ENCODE data around the gene SYCE1.
"Not testable (repeated sequence)": the region's sequence is repeated elsewhere in the genome, so short reads cannot be mapped to it uniquely, and the experiment has no call there.

Gene SYCE1

DNA sequence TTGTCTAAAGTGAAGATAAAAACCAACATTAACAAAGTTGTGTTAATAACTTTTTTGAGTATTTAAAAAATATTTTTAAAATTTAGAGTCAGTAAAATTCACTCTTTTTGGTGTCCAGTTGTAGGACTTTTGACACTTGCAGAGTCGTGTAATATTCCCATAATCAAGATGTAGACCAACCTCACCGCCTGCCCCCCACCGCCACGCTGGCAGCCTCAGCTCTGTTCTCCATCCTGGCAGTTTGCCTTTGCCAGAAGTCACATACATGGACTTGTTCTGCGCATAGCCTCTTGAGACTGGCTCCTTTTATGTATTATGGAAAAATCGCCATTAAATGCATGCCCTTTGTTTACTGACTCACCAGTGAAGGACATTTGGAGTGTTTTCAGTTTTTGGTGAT, 27.3 kb upstream of the SYCE1 start:
- TF ChIP-seq, protein P1, sequence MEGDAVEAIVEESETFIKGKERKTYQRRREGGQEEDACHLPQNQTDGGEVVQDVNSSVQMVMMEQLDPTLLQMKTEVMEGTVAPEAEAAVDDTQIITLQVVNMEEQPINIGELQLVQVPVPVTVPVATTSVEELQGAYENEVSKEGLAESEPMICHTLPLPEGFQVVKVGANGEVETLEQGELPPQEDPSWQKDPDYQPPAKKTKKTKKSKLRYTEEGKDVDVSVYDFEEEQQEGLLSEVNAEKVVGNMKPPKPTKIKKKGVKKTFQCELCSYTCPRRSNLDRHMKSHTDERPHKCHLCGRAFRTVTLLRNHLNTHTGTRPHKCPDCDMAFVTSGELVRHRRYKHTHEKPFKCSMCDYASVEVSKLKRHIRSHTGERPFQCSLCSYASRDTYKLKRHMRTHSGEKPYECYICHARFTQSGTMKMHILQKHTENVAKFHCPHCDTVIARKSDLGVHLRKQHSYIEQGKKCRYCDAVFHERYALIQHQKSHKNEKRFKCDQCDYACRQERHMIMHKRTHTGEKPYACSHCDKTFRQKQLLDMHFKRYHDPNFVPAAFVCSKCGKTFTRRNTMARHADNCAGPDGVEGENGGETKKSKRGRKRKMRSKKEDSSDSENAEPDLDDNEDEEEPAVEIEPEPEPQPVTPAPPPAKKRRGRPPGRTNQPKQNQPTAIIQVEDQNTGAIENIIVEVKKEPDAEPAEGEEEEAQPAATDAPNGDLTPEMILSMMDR (IDR thresholded peaks at IDR 0.05; ENCODE audit: low read depth, low read length) = no peak
- no peak overlapping the region for H3K4me3 ChIP-seq (ENCODE audit: low read depth, low read length)

DNA sequence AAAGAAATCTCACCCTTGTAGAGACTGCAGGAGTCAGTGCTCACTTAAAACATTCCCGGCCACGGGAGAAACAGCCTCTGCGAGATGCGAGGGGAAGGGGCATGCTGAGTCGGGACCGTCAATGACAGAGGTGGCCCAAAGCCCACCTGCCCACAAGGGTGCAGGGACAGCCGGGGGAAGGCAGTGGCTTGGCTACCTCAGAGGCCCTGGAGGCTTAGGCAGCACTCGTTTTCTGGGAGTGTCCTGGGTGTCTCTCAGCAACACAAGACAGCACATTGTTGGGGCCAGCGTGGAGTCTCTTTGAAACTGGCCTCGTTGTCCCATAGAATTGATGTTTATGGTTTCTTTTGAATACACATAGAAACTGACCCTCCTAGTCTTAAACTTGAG, 25.6 kb upstream of the SYCE1 start:
- H3K4me3 ChIP-seq (ENCODE audit: low read depth, low read length) = no peak overlapping the region
- TF ChIP-seq, protein P1 (IDR thresholded peaks at IDR 0.05; ENCODE audit: low read depth, low read length) = no peak

DNA sequence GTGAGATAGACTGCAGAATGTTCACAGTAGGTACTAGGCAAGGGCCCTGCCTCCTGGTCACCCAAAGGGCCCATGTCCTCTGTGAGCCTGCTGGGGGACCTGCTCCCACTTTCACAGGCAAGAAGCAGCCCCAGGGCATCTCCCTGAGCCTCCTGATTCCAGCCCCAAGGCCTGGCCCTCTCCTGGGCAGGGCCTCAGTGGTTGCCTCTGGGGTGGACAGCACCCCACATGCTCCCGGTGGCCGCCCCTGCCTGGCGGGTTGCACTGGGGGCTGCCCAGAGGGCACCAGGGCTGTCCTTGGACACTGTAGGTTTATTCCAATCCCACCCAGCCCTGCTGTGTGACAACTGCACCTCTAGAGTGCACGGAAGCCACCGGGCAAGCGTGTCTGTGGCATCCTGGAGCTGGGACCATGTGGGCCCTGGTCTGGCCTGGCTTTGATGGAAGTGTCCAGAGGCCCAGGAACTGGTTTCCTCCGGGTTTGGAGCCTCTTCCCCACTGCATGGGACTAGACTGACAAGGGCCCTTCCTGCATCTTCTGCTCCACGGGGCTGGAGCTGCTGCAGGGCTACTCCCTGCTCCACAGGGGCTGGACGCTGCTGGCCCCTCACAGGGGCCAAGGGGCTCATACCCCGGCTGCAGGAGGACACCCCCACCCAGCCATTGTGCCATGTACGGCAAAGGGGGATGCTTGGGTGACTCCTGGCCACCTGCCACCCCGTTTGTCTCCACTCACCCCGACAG, 25.0 kb upstream of the SYCE1 start:
- TF ChIP-seq, protein P1 (IDR thresholded peaks at IDR 0.05; ENCODE audit: low read depth, low read length) = no peak
- H3K4me3 ChIP-seq (ENCODE audit: low read depth, low read length) = no peak overlapping the region

DNA sequence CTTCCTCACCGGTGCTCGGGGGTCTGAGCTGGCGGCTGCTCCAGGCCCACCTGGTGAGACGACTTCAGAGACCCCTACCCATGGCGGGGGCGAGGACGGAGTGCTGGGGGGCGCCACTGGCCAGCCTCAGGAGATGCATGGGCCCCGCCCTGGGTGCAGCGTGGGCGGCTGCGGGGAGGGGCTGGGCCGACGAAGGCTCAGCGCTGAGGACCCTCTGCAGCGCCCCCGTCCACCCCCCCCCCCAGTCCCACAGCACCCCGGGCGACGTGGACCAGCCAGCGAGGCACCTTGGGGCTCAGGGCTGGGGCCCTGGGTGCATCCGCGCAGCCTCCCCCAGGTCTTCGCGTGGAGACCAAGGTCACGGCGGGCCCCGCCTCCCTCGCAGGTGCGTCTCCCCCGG, 11.7 kb upstream of the SYCE1 start:
- not testable (repeated sequence) for H3K4me3 ChIP-seq (ENCODE audit: low read depth, low read length)

DNA sequence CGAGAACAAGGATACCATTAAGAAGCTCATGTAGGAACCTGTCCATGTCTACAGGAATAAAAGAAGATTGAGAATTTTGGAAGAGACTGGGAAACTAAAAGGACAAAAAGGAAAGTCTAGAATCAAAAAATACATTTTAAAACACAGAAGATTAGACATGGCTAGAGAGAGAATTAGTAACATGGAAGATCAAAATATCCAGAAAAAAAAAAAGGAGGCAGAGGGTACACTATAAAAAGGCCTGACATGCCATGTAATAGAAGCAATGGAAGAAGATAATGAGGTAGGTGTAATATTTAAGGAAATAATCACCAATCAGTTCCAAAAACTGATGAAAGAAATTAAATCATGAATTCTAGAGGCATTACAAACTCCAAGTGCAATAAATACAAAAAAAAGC, 8.1 kb upstream of the SYCE1 start:
- not testable (repeated sequence) for H3K4me3 ChIP-seq (ENCODE audit: low read depth, low read length)

DNA sequence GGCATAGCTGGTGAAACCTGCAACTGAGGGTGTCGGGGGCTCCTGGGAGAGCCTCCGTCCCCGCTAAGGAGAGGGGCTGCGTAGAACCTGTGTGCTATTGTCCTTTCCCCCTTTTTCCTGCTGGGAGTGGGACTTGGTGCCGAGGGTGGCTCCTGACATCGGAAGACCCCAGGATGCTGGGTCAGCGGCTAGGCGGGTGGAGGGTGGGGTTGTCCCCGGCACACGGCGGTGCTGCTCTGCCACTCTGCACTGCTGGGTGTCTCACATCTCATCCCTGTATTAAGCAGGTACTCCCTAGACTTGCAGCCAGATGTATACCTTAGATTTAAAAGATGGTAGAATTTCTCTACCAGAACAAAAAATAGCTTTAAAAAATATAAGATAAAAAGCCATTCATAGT, 6.7 kb upstream of the SYCE1 start:
- not testable (repeated sequence) for H3K4me3 ChIP-seq (ENCODE audit: low read depth, low read length)

DNA sequence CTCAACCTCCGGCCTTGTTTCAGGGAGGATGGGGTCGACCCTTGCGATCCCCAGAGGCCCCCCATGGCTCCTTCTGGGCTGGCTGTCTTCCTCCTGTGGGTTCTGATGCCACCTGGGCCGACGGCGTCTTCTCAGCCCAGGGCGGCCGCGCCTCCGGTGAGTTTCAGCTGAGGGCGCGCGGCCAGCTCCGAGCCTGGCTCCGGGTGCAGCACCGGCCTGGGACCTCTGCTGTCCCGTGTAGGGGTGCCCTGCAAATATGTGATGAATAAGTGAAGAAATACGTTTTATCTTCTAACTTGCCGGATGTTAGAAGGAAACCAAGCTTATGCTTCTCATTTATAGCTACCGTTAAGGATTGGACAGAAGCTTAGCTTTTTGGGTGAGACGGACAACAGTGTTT, 4.4 kb upstream of the SYCE1 start:
- not testable (repeated sequence) for H3K4me3 ChIP-seq (ENCODE audit: low read depth, low read length)

DNA sequence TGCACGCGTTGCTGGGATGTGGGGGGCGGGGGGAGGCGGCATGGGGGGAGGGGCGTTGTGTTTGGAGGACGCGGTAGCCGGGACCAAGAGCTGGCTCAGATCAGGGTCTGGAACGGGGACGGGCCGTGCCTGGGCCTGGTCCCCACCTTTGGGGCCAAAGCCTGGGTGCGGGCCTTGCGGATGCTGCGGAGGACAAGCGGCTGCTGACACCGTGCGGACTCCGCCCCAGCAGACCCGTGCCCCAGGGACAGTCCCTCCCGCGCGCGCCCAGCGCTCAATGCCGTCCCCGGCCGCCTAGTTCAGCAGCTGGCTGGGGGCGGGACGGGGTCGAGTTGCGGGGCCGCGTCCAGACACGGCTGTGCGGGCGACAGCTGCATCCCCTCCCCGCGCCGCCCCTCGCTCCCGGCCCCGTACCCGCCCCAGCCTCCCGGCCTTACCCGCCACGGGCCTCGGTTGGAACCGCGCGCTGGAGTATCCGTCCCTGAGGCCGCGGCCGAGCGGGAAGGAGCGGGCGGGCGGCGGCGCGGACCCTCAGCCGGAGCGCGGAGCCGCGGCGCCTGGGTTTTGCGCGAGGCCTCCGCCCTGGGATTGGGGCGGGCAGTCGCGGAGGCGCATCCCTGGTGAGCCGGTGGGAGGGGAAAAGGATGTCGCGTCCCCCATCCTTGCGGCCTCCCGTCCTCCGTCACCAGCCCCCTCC, 3.6 kb upstream of the SYCE1 start:
- not testable (repeated sequence) for H3K4me3 ChIP-seq (ENCODE audit: low read depth, low read length)

DNA sequence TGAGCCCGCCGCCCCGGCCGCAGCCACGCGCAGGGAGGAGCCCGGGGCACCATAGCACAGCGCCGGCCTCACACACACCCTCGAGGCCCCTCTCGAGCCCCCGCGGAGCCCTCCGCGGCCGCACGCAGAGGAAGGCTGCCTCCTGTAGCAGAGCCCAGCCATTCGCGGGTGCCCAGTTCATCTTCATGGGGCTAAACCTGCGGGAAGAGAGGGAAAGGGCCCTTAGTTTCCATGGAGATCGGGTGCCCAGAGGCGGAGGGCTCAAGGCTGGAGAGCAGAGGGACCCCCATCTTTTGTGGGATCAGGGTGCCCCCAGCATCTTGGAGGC, 2.9 kb upstream of the SYCE1 start:
- TF ChIP-seq, protein P1 (IDR thresholded peaks at IDR 0.05; ENCODE audit: low read depth, low read length) = no peak
- no peak overlapping the region for H3K4me3 ChIP-seq (ENCODE audit: low read depth, low read length)

DNA sequence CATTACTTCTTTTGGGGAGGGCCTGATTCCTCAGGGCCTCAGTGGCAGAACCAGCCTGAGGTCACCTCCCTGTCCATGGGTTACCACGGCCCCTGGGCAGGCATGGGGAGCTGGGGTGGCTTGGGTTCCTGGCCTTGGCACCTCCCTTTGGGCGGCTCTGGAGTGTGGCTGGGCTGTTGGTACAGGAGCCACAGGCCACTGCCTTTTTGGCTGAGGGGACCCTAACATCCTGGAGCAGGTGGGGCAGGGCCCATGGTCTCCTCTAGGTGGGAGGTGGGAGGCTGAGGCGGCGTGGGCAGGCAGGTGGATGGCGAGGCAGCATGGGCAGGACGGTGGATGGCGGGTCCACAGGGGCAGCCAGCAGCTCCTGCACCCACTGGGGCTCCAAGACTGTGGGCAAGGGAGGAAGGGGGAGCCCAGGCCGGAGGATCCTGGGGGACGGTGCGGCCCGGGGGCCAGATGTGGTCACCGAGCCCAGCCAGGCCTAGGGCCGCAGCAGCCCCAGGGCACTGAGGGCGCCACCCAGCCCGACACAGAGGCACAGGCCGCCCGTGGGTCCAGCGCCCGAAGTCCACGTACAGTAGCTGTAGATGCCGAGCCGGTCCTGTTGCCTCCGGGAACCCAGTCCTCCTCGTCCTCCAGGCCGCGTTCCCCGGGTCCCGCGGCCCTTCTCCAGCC, 2.4 kb upstream of the SYCE1 start:
- TF ChIP-seq, protein P1 (IDR thresholded peaks at IDR 0.05; ENCODE audit: low read depth, low read length) = no peak
- H3K4me3 ChIP-seq (ENCODE audit: low read depth, low read length) = no peak overlapping the region

All from WI38 (cell line).